ENCODE results near the gene PARVB. TPM values are rescaled to one million over a fixed set of nuclear protein-coding genes. Genes with fewer than 3 reads are reported as not detected.

PARVB gene
- total RNA-seq, 4 donors from 2014 or later, result 120 to 201 (median 147) TPM

DNA sequence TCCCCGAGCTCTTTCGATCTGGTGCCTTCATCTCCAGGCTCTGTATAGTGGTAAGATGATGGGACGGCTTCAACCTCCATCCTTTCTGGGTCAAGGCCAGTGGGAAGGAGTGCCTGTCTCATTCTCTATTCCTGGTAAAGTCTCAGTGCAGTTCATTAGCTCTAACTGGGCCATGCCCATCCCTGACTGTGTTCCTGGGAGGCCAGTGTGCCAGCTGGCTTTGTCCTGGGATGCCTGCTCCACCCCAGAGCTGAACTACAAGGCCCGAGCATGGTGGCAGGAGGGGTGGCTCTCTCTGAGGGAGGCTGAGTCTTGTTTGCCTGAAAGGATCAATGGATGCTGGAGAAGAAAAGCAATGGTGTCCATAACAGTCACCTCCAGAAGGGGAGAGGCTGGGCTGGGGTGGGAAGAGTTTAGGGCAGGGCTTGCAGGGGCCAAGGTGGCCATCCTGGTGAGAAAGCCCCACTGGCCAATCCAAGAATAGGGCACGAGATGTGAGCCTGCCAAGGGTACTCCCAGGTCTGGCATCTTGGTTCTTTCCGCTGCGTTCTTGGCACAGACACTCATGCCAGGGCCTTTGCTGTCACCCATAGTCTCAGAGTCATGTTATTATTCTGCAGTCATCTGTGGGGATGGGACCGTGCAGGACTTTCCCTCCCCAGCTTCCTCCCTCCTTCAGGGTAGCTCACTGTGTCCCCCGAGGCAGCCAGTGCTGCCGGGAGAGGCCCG is 60.1 kb downstream of the PARVB start:
- Histone ChIP-seq H3K9me3 (no peaks in the 10 kb centered on the region), H3K27me3 (no peaks in the 10 kb centered on the region), H3K4me1 (peaks cover 69 to 78% of the 10 kb centered on the region in 2 donors), H3K4me3 (no peak overlapping the region), H3K36me3 (no peaks in the 10 kb centered on the region), H3K27ac (peak overlapping the region; percentile 88 to 96 (median 90))
- TF ChIP-seq POLR2A (IDR thresholded peaks at IDR 0.05), result peak in 1 of 2 donors; percentile 31
- TF ChIP-seq, protein P1, sequence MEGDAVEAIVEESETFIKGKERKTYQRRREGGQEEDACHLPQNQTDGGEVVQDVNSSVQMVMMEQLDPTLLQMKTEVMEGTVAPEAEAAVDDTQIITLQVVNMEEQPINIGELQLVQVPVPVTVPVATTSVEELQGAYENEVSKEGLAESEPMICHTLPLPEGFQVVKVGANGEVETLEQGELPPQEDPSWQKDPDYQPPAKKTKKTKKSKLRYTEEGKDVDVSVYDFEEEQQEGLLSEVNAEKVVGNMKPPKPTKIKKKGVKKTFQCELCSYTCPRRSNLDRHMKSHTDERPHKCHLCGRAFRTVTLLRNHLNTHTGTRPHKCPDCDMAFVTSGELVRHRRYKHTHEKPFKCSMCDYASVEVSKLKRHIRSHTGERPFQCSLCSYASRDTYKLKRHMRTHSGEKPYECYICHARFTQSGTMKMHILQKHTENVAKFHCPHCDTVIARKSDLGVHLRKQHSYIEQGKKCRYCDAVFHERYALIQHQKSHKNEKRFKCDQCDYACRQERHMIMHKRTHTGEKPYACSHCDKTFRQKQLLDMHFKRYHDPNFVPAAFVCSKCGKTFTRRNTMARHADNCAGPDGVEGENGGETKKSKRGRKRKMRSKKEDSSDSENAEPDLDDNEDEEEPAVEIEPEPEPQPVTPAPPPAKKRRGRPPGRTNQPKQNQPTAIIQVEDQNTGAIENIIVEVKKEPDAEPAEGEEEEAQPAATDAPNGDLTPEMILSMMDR (IDR thresholded peaks at IDR 0.05 in 4 of 5, conservative IDR thresholded peaks at IDR 0.05 in 1 of 5), result no peak
- in situ Hi-C loops (cut with MboI; ENCODE audit: low sequenced_read_pairs in 4 of 4), result loop anchor here in 3 of 4 donors (10.0 to 25.0 kb wide), 3 partner anchors 59 to 541 kb away; partner anchors contain the start of genes EFCAB6 (in 1 of the 3) and PARVB (in 1 of the 3)
- ATAC-seq (peak in 1 of 2 donors; percentile 15), DNase-seq (peak; percentile 46 to 79)
- intact Hi-C loops (cut with DNase I; ENCODE audit: low total_unique reads), result loop anchor here (2.0 kb wide), 1 partner anchor 47 kb away; no protein-coding TSS in a partner anchor

DNA sequence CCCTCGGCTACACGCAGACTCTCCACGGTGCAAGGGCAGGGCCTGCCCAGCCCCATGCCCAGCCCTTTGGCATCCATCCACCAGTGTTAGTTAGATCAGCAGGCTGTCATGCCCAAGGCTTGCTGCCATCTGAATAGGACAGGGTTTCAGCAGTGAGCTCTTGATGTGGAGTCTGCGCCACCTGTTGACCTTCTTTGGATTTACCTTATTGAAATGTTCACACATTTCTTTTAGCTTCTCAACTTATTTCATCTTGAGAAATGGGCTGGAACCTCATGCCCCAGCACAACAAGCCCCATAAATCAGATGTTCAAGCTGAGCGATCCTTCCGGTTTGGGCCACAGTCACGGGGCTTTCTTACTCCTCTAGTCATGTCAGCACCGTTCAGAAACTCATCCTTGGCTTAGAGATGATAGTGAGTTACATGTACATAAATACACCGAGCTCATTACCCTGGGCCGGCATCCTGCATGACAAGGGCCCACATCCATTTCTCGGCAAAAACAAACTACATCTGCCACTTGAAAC is 61.7 kb downstream of the PARVB start:
- Histone ChIP-seq H3K27ac (peak overlapping the region; percentile 88 to 96 (median 90)), H3K4me1 (peaks cover 82 to 86% of the 10 kb centered on the region in 2 donors), H3K4me3 (peak overlapping the region in 2 of 4 donors; percentile 16 to 29), H3K9me3 (no peaks in the 10 kb centered on the region), H3K27me3 (no peaks in the 10 kb centered on the region), H3K36me3 (no peaks in the 10 kb centered on the region)
- no peak for TF ChIP-seq POLR2A (IDR thresholded peaks at IDR 0.05)
- TF ChIP-seq, protein P1 (IDR thresholded peaks at IDR 0.05 in 4 of 5, conservative IDR thresholded peaks at IDR 0.05 in 1 of 5), result peak; percentile 48 to 81 (median 63)
- peak; percentile 95 to 96 for DNase-seq
- peak; percentile 60 to 66 for ATAC-seq
- in situ Hi-C loops (cut with MboI; ENCODE audit: low sequenced_read_pairs in 4 of 4), result loop anchor here (5.0 to 25.0 kb wide), 5 partner anchors 61 to 539 kb away; partner anchors contain the start of genes EFCAB6 (in 1 of the 4) and PARVB (in 1 of the 4)
- intact Hi-C loops (cut with DNase I; ENCODE audit: low total_unique reads), result loop anchor here (1.0 to 5.0 kb wide), 4 partner anchors 49 to 254 kb away; no protein-coding TSS in a partner anchor

DNA sequence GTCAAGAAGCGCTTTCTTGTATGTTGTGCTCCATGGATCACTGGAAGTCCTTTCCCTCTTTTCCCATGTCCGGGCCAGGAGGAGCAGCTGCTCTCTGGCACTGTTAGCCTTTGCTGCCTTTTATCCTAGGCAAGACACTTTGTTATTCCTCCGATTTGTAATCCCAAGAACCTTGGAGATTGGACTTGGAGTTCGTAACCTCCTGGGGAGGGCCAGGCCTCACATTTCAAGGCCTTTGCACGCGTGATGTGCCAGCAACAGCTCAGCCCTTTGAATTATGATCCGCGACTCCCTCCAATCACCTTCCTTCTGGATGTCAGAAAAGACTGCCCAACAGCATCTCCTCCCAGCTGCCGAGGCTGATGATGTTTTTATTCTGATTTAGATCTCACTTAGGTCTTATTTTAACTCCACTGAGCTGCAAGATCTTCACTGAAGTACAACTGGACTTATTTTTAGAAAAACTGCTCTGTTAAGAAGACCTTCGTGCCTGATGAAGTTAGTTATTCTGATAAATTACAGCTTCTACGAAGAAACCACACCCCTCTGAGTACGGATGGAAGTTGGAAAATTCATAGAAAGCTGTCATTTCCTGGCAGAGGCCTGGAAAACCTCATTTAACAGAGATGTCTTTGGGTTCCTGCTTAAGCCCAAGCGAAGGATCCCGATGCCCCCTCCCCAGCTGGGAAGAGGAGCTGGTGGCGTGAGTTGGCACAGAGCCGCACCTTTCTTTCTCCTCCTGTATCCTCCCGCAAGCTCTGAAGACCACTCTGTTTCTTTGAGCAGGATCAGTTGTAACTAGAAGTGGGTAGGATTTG is 62.4 kb downstream of the PARVB start:
- peak overlapping the region; percentile 10 to 61 (median 33) for H3K4me3 ChIP-seq
- intact Hi-C loops (cut with DNase I; ENCODE audit: low total_unique reads), result loop anchor here (1.0 to 5.0 kb wide), 3 partner anchors 63 to 254 kb away; no protein-coding TSS in a partner anchor

DNA sequence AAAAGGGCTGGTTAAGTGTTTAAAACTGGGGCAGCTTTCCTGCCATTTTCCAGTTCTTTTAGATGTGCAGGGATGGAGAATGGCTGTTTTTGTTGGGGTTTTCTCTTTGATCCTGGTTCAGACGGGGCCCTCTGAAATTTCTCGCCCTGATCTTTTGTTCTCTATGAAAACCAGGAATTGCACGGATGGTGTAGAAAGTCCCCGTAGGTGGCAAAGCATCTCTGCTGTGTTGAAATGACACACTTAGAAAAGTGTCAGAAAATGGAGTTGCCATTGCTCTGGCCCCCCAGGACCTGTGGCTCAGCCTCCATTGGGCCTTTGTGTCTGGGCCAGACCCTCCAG is 63.0 kb downstream of the PARVB start:
- Histone ChIP-seq H3K4me1 (peaks cover 75 to 78% of the 10 kb centered on the region in 2 donors), H3K9me3 (no peaks in the 10 kb centered on the region), H3K27ac (peak overlapping the region; percentile 88 to 96 (median 90)), H3K36me3 (no peaks in the 10 kb centered on the region), H3K4me3 (peak overlapping the region; percentile 10 to 61 (median 30)), H3K27me3 (no peaks in the 10 kb centered on the region)
- intact Hi-C loops (cut with DNase I; ENCODE audit: low total_unique reads) (loop anchor here (5.0 kb wide), 1 partner anchor 255 kb away; no protein-coding TSS in a partner anchor), in situ Hi-C loops (cut with MboI; ENCODE audit: low sequenced_read_pairs in 4 of 4) (loop anchor here (5.0 to 25.0 kb wide), 5 partner anchors 62 to 538 kb away; partner anchors contain the start of genes EFCAB6 (in 1 of the 4) and PARVB (in 1 of the 4))
- ATAC-seq (no peak), DNase-seq (no peak)
- TF ChIP-seq, protein P1 (IDR thresholded peaks at IDR 0.05 in 4 of 5, conservative IDR thresholded peaks at IDR 0.05 in 1 of 5), result no peak
- TF ChIP-seq POLR2A (IDR thresholded peaks at IDR 0.05), result no peak

More for the DNA sequence above, 62.4 kb downstream of the PARVB start:
- Histone ChIP-seq H3K4me1 (peaks cover 79 to 81% of the 10 kb centered on the region in 2 donors), H3K27ac (peak overlapping the region; percentile 88 to 96 (median 90)), H3K9me3 (no peaks in the 10 kb centered on the region), H3K36me3 (no peaks in the 10 kb centered on the region), H3K27me3 (no peaks in the 10 kb centered on the region)
- in situ Hi-C loops (cut with MboI; ENCODE audit: low sequenced_read_pairs in 4 of 4), result loop anchor here (5.0 to 25.0 kb wide), 5 partner anchors 62 to 538 kb away; partner anchors contain the start of genes EFCAB6 (in 1 of the 4) and PARVB (in 1 of the 4)
- ATAC-seq (peak; percentile 56 to 58), DNase-seq (peak; percentile 73 to 88)
- TF ChIP-seq POLR2A (IDR thresholded peaks at IDR 0.05), result peak; percentile 55 to 63
- TF ChIP-seq, protein P1 (IDR thresholded peaks at IDR 0.05 in 4 of 5, conservative IDR thresholded peaks at IDR 0.05 in 1 of 5), result no peak

Measured in gastrocnemius medialis (tissue), 4 donors.